ENCODE data around the gene CDKL2. TPM values are rescaled to one million over a fixed set of nuclear protein-coding genes. Genes with fewer than 3 reads are reported as not detected.
"Not testable (repeated sequence)": the region's sequence is repeated elsewhere in the genome, so short reads cannot be mapped to it uniquely, and the experiment has no call there.

The CDKL2 gene
- polyA plus RNA-seq, 2 of the 4 experiments (the other 2 are of a cell fraction) = 0.84 to 2.1 TPM

DNA sequence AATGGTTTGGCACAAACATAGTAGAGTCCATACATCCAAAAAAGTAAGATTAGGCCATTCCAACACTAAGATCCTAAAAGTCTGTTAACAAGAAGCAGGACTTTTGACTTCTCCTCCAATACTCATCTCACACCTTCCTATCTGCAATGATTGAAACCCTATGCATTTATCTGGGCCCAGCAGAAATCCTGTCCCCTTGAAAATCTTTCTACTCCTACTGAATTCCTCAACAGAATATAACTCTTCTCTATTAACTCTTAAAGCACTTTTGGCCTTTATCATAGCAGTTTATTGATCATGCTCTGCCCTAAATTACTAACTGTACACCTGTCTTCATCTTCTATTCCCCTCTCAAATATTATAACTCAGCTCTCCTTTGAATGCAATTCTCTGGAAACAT is 38.3 kb upstream of the CDKL2 start:
- DNase-seq (ENCODE audit: low read depth in 1 of 2, low spot score in 1 of 2) (no peak), FAIRE-seq (no peak), ATAC-seq (no peak)
- Histone ChIP-seq H3K9me3 (no peaks in the 10 kb centered on the region), H3K4me3 (no peak overlapping the region), H3K4me1 (peaks cover 37% of the 10 kb centered on the region), H3K27ac (no peak overlapping the region), H3K4me2 (no peak overlapping the region)
- POLR2A ChIA-PET = no interaction called here
- CTCF ChIA-PET = interaction anchor here (4.0 kb wide), 1 partner anchor 56 kb away, joined by 15 read pairs; the partner anchor contains the start of gene USO1
- TF ChIP-seq POLR2AphosphoS2 (conservative IDR thresholded peaks at IDR 0.05; ENCODE audit: low read length) (no peak), HOXA7 (CRISPR knock-in tag; IDR thresholded peaks at IDR 0.05) (no peak), NR3C1 (IDR thresholded peaks at IDR 0.05) (no peak), CBX8 (IDR thresholded peaks at IDR 0.05) (no peak), JUNB (IDR thresholded peaks at IDR 0.05) (no peak), HOXB5 (CRISPR knock-in tag; IDR thresholded peaks at IDR 0.05) (no peak), EHF (CRISPR knock-in tag; IDR thresholded peaks at IDR 0.05) (no peak), JUN (IDR thresholded peaks at IDR 0.05) (no peak), RNF2 (IDR thresholded peaks at IDR 0.05; ENCODE audit: borderline replicate concordance, low read depth) (no peak), FOSL2 (IDR thresholded peaks at IDR 0.05) (no peak), FOSL2 (CRISPR knock-in tag; IDR thresholded peaks at IDR 0.05) (no peak)
- TF ChIP-seq, protein P1, sequence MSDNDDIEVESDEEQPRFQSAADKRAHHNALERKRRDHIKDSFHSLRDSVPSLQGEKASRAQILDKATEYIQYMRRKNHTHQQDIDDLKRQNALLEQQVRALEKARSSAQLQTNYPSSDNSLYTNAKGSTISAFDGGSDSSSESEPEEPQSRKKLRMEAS (IDR thresholded peaks at IDR 0.05) = no peak
- TF ChIP-seq, protein P2, sequence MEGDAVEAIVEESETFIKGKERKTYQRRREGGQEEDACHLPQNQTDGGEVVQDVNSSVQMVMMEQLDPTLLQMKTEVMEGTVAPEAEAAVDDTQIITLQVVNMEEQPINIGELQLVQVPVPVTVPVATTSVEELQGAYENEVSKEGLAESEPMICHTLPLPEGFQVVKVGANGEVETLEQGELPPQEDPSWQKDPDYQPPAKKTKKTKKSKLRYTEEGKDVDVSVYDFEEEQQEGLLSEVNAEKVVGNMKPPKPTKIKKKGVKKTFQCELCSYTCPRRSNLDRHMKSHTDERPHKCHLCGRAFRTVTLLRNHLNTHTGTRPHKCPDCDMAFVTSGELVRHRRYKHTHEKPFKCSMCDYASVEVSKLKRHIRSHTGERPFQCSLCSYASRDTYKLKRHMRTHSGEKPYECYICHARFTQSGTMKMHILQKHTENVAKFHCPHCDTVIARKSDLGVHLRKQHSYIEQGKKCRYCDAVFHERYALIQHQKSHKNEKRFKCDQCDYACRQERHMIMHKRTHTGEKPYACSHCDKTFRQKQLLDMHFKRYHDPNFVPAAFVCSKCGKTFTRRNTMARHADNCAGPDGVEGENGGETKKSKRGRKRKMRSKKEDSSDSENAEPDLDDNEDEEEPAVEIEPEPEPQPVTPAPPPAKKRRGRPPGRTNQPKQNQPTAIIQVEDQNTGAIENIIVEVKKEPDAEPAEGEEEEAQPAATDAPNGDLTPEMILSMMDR (IDR thresholded peaks at IDR 0.05) = no peak
- TF ChIP-seq, protein P3, sequence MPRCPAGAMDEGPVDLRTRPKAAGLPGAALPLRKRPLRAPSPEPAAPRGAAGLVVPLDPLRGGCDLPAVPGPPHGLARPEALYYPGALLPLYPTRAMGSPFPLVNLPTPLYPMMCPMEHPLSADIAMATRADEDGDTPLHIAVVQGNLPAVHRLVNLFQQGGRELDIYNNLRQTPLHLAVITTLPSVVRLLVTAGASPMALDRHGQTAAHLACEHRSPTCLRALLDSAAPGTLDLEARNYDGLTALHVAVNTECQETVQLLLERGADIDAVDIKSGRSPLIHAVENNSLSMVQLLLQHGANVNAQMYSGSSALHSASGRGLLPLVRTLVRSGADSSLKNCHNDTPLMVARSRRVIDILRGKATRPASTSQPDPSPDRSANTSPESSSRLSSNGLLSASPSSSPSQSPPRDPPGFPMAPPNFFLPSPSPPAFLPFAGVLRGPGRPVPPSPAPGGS (IDR thresholded peaks at IDR 0.05) = no peak

DNA sequence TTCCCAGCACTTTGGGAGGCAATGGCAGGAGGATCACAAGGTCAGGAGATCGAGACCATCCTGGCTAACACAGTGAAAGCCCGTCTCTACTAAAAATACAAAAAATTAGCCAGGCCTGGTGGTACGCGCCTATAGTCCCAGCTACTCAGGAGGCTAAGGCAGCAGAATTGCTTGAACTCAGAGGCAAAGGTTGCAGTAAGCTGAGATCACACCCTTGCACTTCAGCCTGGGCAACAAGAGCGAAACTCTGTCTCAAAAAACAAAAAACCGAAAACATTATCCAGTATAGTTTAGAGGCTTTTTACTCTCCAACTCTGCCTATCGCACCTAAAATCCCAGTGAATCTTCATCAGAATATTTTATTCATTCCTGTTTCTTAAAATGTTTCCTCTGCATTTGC is 37.3 kb upstream of the CDKL2 start:
- H3K4me1 ChIP-seq = peaks cover 37% of the 10 kb centered on the region
- H3K9me3 ChIP-seq; DNase-seq (ENCODE audit: low read depth in 1 of 2, low spot score in 1 of 2); H3K27ac ChIP-seq; FAIRE-seq; ATAC-seq; H3K4me3 ChIP-seq; POLR2A ChIA-PET; H3K4me2 ChIP-seq; CTCF ChIA-PET: not testable (repeated sequence)
- WGBS (ENCODE audit: missing lambda C conversion rate) = 95% methylated on average over 7 of the region's 7 CpGs

DNA sequence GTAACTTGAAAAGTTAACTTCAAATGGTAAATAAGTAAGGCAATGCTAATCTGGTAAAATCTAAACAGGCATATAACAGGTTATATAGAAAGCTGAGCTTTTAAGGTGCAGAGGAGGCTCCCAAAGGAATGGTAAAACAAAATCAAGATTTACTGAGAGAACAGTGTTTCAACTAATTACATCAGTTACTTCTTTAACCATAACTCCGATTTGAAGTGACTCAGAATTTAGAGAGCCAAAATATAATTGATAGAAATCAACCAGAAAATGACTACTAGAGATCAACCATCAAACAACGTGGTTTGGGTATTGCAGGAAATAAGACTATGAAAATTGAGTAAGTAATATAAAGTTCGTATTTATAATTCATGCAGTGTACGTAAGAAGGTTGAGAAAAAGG is 36.0 kb upstream of the CDKL2 start:
- TF ChIP-seq, protein P4, sequence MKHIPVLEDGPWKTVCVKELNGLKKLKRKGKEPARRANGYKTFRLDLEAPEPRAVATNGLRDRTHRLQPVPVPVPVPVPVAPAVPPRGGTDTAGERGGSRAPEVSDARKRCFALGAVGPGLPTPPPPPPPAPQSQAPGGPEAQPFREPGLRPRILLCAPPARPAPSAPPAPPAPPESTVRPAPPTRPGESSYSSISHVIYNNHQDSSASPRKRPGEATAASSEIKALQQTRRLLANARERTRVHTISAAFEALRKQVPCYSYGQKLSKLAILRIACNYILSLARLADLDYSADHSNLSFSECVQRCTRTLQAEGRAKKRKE (CRISPR knock-in tag; IDR thresholded peaks at IDR 0.05; ENCODE audit: low read depth) = no peak
- TF ChIP-seq ZSCAN20 (CRISPR knock-in tag; IDR thresholded peaks at IDR 0.05) = no peak
- TF ChIP-seq SREBF2 (IDR thresholded peaks at IDR 0.05) = no peak
- TF ChIP-seq, protein P5, sequence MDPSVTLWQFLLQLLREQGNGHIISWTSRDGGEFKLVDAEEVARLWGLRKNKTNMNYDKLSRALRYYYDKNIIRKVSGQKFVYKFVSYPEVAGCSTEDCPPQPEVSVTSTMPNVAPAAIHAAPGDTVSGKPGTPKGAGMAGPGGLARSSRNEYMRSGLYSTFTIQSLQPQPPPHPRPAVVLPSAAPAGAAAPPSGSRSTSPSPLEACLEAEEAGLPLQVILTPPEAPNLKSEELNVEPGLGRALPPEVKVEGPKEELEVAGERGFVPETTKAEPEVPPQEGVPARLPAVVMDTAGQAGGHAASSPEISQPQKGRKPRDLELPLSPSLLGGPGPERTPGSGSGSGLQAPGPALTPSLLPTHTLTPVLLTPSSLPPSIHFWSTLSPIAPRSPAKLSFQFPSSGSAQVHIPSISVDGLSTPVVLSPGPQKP (IDR thresholded peaks at IDR 0.05; ENCODE audit: low read depth, low read length) = no peak
- no peak for TF ChIP-seq FOSL2 (IDR thresholded peaks at IDR 0.05)
- no peak for TF ChIP-seq FOSL2 (CRISPR knock-in tag; IDR thresholded peaks at IDR 0.05)
- TF ChIP-seq EHF (CRISPR knock-in tag; IDR thresholded peaks at IDR 0.05) = no peak
- no peak for TF ChIP-seq KDM5A (IDR thresholded peaks at IDR 0.05)
- TF ChIP-seq, protein P6, sequence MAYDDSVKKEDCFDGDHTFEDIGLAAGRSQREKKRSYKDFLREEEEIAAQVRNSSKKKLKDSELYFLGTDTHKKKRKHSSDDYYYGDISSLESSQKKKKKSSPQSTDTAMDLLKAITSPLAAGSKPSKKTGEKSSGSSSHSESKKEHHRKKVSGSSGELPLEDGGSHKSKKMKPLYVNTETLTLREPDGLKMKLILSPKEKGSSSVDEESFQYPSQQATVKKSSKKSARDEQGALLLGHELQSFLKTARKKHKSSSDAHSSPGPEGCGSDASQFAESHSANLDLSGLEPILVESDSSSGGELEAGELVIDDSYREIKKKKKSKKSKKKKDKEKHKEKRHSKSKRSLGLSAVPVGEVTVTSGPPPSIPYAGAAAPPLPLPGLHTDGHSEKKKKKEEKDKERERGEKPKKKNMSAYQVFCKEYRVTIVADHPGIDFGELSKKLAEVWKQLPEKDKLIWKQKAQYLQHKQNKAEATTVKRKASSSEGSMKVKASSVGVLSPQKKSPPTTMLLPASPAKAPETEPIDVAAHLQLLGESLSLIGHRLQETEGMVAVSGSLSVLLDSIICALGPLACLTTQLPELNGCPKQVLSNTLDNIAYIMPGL (CRISPR knock-in tag; IDR thresholded peaks at IDR 0.05; ENCODE audit: borderline replicate concordance) = no peak
- TF ChIP-seq HOXA7 (CRISPR knock-in tag; IDR thresholded peaks at IDR 0.05) = no peak
- TF ChIP-seq RARB (CRISPR knock-in tag; IDR thresholded peaks at IDR 0.05) = no peak
- TF ChIP-seq CHD4 (IDR thresholded peaks at IDR 0.05; ENCODE audit: borderline replicate concordance) = no peak
- TF ChIP-seq RCOR1 (IDR thresholded peaks at IDR 0.05; ENCODE audit: low read depth, low read length) = no peak
- no peak for TF ChIP-seq NR3C1 (IDR thresholded peaks at IDR 0.05)
- no peak for TF ChIP-seq EHMT2 (IDR thresholded peaks at IDR 0.05; ENCODE audit: low read depth)
- no peak for TF ChIP-seq KDM1A (IDR thresholded peaks at IDR 0.05; ENCODE audit: low read depth)
- H3K4me2 ChIP-seq = peak overlapping the region; percentile 29; the same call in 2 of the 3 replicates
- FAIRE-seq (no peak), DNase-seq (ENCODE audit: low read depth in 1 of 2, low spot score in 1 of 2) (no peak), ATAC-seq (no peak)
- POLR2A ChIA-PET = no interaction called here
- H3K27ac ChIP-seq = no peak overlapping the region; a peak in 1 of 6 replicates
- H3K9me3 ChIP-seq = no peaks in the 10 kb centered on the region
- no peak overlapping the region for H3K4me3 ChIP-seq
- CTCF ChIA-PET = no interaction called here
- H3K4me1 ChIP-seq = peaks cover 33% of the 10 kb centered on the region
- 80% methylated on average over 4 of the region's 4 CpGs for WGBS (ENCODE audit: missing lambda C conversion rate)

DNA sequence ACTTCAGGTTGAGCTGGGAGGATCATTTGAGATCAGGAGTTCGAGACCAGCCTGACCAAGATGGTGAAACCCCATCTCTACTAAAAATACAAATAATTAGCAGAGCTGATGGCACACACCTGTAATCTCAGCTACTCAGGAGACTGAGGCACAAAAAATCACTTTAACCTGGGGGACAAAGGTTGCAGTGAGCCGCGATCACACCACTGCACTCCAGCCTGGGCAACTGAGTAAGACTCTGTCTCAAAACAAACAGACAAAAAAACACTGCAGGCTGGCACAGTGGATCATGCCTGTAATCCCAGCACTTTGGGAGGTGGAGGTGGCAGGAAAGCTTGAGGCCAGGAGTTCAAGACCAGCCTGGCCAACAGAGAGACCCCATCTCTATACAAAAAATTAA is 34.3 kb upstream of the CDKL2 start:
- H3K4me1 ChIP-seq = peaks cover 40% of the 10 kb centered on the region; the same call in 2 of the 3 replicates
- H3K4me2 ChIP-seq; DNase-seq (ENCODE audit: low read depth in 1 of 2, low spot score in 1 of 2); H3K9me3 ChIP-seq; ATAC-seq; H3K27ac ChIP-seq; CTCF ChIA-PET; H3K4me3 ChIP-seq; FAIRE-seq; POLR2A ChIA-PET: not testable (repeated sequence)
- WGBS (ENCODE audit: missing lambda C conversion rate) = 94% methylated on average over 3 of the region's 3 CpGs
